Endothelial cell of umbilical vein (primary cell): ENCODE results near the gene RPTN. TPM values are rescaled to one million over a fixed set of nuclear protein-coding genes. Genes with fewer than 3 reads are reported as not detected.

Experiments
- BruUV-seq: library from RNA; stranded (reverse); fragments of 400-500 nt; replicated peaks from 2 replicates; lab custom pipeline; 2021; lab: Mats Ljungman, UMichigan
- CTCF ChIA-PET: fragments of 300-600, 350-600 bp; sonication (Branson Sonifier 250); formaldehyde crosslinking; loops from one replicate; lab custom pipeline; 2021; ENCODE audit warnings: antibody characterized with exemption, inconsistent platforms; lab: Charles Lee
- POLR2A ChIA-PET: fragments of 300-600, 350-600 bp; sonication (Branson Sonifier 250); formaldehyde crosslinking; loops from one replicate; lab custom pipeline; 2021; ENCODE audit warnings: antibody characterized with exemption, inconsistent platforms; lab: Charles Lee
- DNase-seq: peaks from one replicate; pipeline ENCODE4 v3.0.0-alpha.2; 2011; ENCODE audit warnings: low read depth, low spot score
- FAIRE-seq: peaks from 2 replicates; lab custom pipeline; 2011; peaks lifted over from hg19 to GRCh38; lab: Jason Lieb, UNC
- H2AFZ ChIP-seq: 2 replicates; pipeline ENCODE4 v1.6.0; 2012; ENCODE audit warnings: low read depth, low read length, control low read depth, inconsistent platforms
- H3K27ac ChIP-seq: 2 replicates; pipeline ENCODE4 v1.5.1; 2011; ENCODE audit warnings: low read depth, mild to moderate bottlenecking, control low read depth, low read length, moderate library complexity; ENCODE audit not compliant: insufficient read depth
- H3K27me3 ChIP-seq, 2 experiments: 2 replicates each; pipeline versions ENCODE4 v1.6.0 to v1.6.1; 2011; ENCODE audit warnings: low read length in 2 of 2, mixed read lengths in 1 of 2; ENCODE audit not compliant: control insufficient read depth in 2 of 2, insufficient read depth in 2 of 2
- H3K36me3 ChIP-seq, 2 experiments: 2 replicates in 1 of 2; 3 replicates in 1 of 2; pipeline ENCODE4 v1.5.1; 2011; ENCODE audit warnings: low read length in 2 of 2, mild to moderate bottlenecking in 1 of 2, moderate library complexity in 1 of 2; ENCODE audit not compliant: control insufficient read depth in 2 of 2, insufficient read depth in 2 of 2; ENCODE audit errors: extremely low read depth in 1 of 2
- H3K4me1 ChIP-seq: 3 replicates; pipeline ENCODE4 v1.5.1; 2011; ENCODE audit warnings: mild to moderate bottlenecking, low read length; ENCODE audit not compliant: control insufficient read depth, insufficient read depth; ENCODE audit errors: extremely low read depth
- H3K4me2 ChIP-seq: 2 replicates; pipeline ENCODE4 v1.6.1; 2011; ENCODE audit warnings: low read length, control low read depth, mixed read lengths; ENCODE audit not compliant: insufficient read depth
- H3K4me3 ChIP-seq, 3 experiments: fragments of 200-600 bp in 1 of 3; sonication (generic), shearing (Covaris generic) in 1 of 3; replicated peaks in 1 of 3; 2 replicates each; pipeline ENCODE4 v1.5.1; 2011 to 2016; ENCODE audit warnings: control low read depth in 3 of 3, low read length in 3 of 3, mild to moderate bottlenecking in 2 of 3, inconsistent platforms in 1 of 3, low read depth in 1 of 3, moderate library complexity in 1 of 3; ENCODE audit not compliant: insufficient read depth in 1 of 3
- H3K79me2 ChIP-seq: 2 replicates; pipeline ENCODE4 v1.6.0; 2012; ENCODE audit warnings: low read length, inconsistent platforms; ENCODE audit not compliant: control insufficient read depth, insufficient read depth
- H3K9ac ChIP-seq: replicated peaks from 2 replicates; pipeline ENCODE3; 2011; ENCODE audit warnings: low read length, control low read depth; ENCODE audit not compliant: insufficient read depth; ENCODE audit errors: extremely low read depth
- H3K9me1 ChIP-seq: replicated peaks from 3 replicates; pipeline ENCODE4 v1.6.0; 2011; ENCODE audit warnings: mild to moderate bottlenecking, low read length; ENCODE audit not compliant: control insufficient read depth, insufficient read depth; ENCODE audit errors: extremely low read depth
- H3K9me3 ChIP-seq: replicated peaks from 2 replicates; pipeline ENCODE4 v1.5.1; 2012; ENCODE audit warnings: low read length, inconsistent platforms; ENCODE audit not compliant: control insufficient read depth, insufficient read depth
- H4K20me1 ChIP-seq: replicated peaks from 2 replicates; pipeline ENCODE3; 2011; ENCODE audit warnings: mild to moderate bottlenecking, low read length; ENCODE audit not compliant: control insufficient read depth, insufficient read depth; ENCODE audit errors: extremely low read depth
- CTCF ChIP-seq, 2 donors: IDR thresholded peaks; 1 replicate in 1 of 2; 2 replicates in 1 of 2; pipeline ENCODE4 v1.5.1; 2011; ENCODE audit warnings: low read length in 2 of 2, mild to moderate bottlenecking in 2 of 2, moderate library complexity in 2 of 2, control low read depth in 1 of 2, inconsistent platforms in 1 of 2, low read depth in 1 of 2; ENCODE audit not compliant: insufficient read depth in 1 of 2; ENCODE audit errors: extremely low read depth in 1 of 2
- EZH2 ChIP-seq: IDR thresholded peaks from 2 replicates; pipeline ENCODE4 v1.6.1; 2012; ENCODE audit warnings: borderline replicate concordance, low read depth, mild to moderate bottlenecking, moderate library complexity, low read length, inconsistent platforms; ENCODE audit not compliant: severe bottlenecking
- FOS ChIP-seq: IDR thresholded peaks from 2 replicates; pipeline ENCODE4 v1.6.1; 2011; ENCODE audit warnings: mild to moderate bottlenecking, low read length, moderate library complexity, borderline replicate concordance; ENCODE audit not compliant: insufficient read depth
- GATA2 ChIP-seq: IDR thresholded peaks from 2 replicates; pipeline ENCODE4 v1.7.0; 2011; ENCODE audit warnings: low read depth, mild to moderate bottlenecking, moderate library complexity, mixed read lengths, low read length; ENCODE audit not compliant: insufficient read length, insufficient read depth
- JUN ChIP-seq: IDR thresholded peaks from 2 replicates; pipeline ENCODE4 v1.6.1; 2011; ENCODE audit warnings: borderline replicate concordance, low read depth; ENCODE audit not compliant: insufficient read length, insufficient read depth
- MAX ChIP-seq: IDR thresholded peaks from 2 replicates; pipeline ENCODE4 v1.6.1; 2011; ENCODE audit not compliant: insufficient read depth, insufficient read length
- MYC ChIP-seq: IDR thresholded peaks from one replicate; pipeline ENCODE4 v1.6.1; 2011; ENCODE audit warnings: mild to moderate bottlenecking, low read depth, low read length
- POLR2A ChIP-seq: IDR thresholded peaks from 2 replicates; pipeline ENCODE4 v1.6.1; 2012; ENCODE audit warnings: low read depth, mild to moderate bottlenecking, control low read depth, low read length
- POLR2AphosphoS5 ChIP-seq: IDR thresholded peaks from 2 replicates; pipeline ENCODE4 v1.6.1; 2012; ENCODE audit warnings: low read depth, mild to moderate bottlenecking, control low read depth, low read length, moderate library complexity; ENCODE audit not compliant: insufficient read depth
- dilution Hi-C: fragments of 300-500 bp; cut with MboI; formaldehyde crosslinking; loops from one replicate; pipeline ENCODE4 v1.15.0; 2019; ENCODE audit warnings: low sequenced_read_pairs; ENCODE audit not compliant: extremely low pct_ligation_motif_present
- intact Hi-C: fragments of 100-400 bp; cut with micrococcal nuclease; formaldehyde crosslinking; loops from one replicate; pipeline ENCODE4 v1.10.0; 2022
- polyA plus RNA-seq, 4 experiments: library from polyadenylated mRNA; depleted of rRNA in 3 of 4; stranded (reverse) in 3 of 4; unstranded in 1 of 4; fragments of >200 nt; gene quantifications; 2 replicates each; pipeline versions ENCODE4 v1.2.1 to v1.2.3, GENCODE V29; 2011 to 2012; ENCODE audit warnings: missing spikeins in 1 of 4
- total RNA-seq: library from RNA; stranded (reverse); gene quantifications from 2 replicates; pipeline ENCODE4 v1.2.3, GENCODE V29; 2021

Gene RPTN
- total and polyA plus RNA-seq, 2 donors (not counting 3 experiments of a cell fraction or from before 2014, with no cell fraction given) = not detected

- H3K36me3 ChIP-seq = no peaks in the 10 kb centered on the region
- DNase-seq = no peak
- no peaks in the 10 kb centered on the region for H3K9me3 ChIP-seq
- no TSS peak for BruUV-seq
- no peaks in the 10 kb centered on the region for H3K9me1 ChIP-seq
- no peak overlapping the region for H2AFZ ChIP-seq
- intact Hi-C loops = no loop called here
- H3K4me1 ChIP-seq = no peaks in the 10 kb centered on the region
- no peaks in the 10 kb centered on the region for H4K20me1 ChIP-seq
- no peak for FAIRE-seq
- H3K9ac ChIP-seq = no peak overlapping the region
- H3K79me2 ChIP-seq = no peaks in the 10 kb centered on the region
- no peak overlapping the region for H3K4me2 ChIP-seq
- ChIA-PET CTCF (interaction anchor here (0.9 to 1.6 kb wide), 3 partner anchors 12 to 26 kb away, joined by 3 to 4 read pairs (median 3); no protein-coding TSS in a partner anchor), POLR2A (no interaction called here)
- no peak overlapping the region for H3K4me3 ChIP-seq
- peaks cover 0 to 4% of the 10 kb centered on the region in 2 experiments for H3K27me3 ChIP-seq
- dilution Hi-C loops = no loop called here
- TF ChIP-seq FOS (peak; percentile 61), GATA2 (no peak)
- H3K27ac ChIP-seq = no peak overlapping the region
Observed at GRCh38 chr1:152162792-152163463, 3.9 kb upstream of the RPTN start.

GRCh38 chr1:152160576-152160975 lies 1.5 kb upstream of the RPTN start:
- intact Hi-C loops (no loop called here), dilution Hi-C loops (no loop called here)
- BruUV-seq = no TSS peak
- Histone ChIP-seq H3K4me3 (no peak overlapping the region), H3K27ac (no peak overlapping the region), H2AFZ (no peak overlapping the region), H3K9me1 (no peaks in the 10 kb centered on the region), H3K9me3 (no peaks in the 10 kb centered on the region), H3K9ac (no peak overlapping the region), H3K27me3 (no peaks in the 10 kb centered on the region), H3K79me2 (no peaks in the 10 kb centered on the region), H4K20me1 (no peaks in the 10 kb centered on the region), H3K4me2 (no peak overlapping the region), H3K36me3 (no peaks in the 10 kb centered on the region), H3K4me1 (no peaks in the 10 kb centered on the region)
- no peak for FAIRE-seq
- TF ChIP-seq EZH2 (no peak), GATA2 (no peak), MYC (no peak), MAX (no peak), CTCF (IDR thresholded peaks at IDR 0.05; ENCODE audit: extremely low read depth in 1 of 2, insufficient read depth in 1 of 2, low read depth in 1 of 2, low read length in 2 of 2) (no peak), JUN (no peak), FOS (no peak), POLR2A (no peak), POLR2AphosphoS5 (no peak)
- DNase-seq = no peak
- CTCF ChIA-PET = interaction anchor here (1.8 kb wide), 1 partner anchor 19 kb away, joined by 4 read pairs; no protein-coding TSS in a partner anchor
- POLR2A ChIA-PET = no interaction called here
